SK-N-SH treated with all-trans-retinoic acid at 6 μM for 48 hours (cell line): Measurements from ENCODE around the gene STIL.

ENCODE experiments used
- ATAC-seq: fragments of 200-7000 bp; cut with Tn5 transposase; 3 replicates; pipeline ENCODE4 v1.9.1; 2020; ENCODE audit warnings: mild to moderate bottlenecking, moderate library complexity
- ARNTL ChIP-seq: fragments of 450-650 bp; formaldehyde crosslinking; IDR thresholded peaks from 2 replicates; pipeline ENCODE4 v1.5.0; 2020; ENCODE audit warnings: low read depth, mild to moderate bottlenecking, moderate library complexity, borderline replicate concordance
- BACH2 ChIP-seq: fragments of 250-450 bp; sonication (Bioruptor Pico); IDR thresholded peaks from 2 replicates; pipeline ENCODE4 v1.9.0; 2021; ENCODE audit warnings: mild to moderate bottlenecking, borderline replicate concordance
- GLIS3 ChIP-seq: fragments of 250-450 bp; sonication (Bioruptor Pico); IDR thresholded peaks from 2 replicates; pipeline ENCODE4 v1.5.0; 2020; ENCODE audit warnings: mild to moderate bottlenecking, moderate library complexity
- ISL1 ChIP-seq: fragments of 250-450 bp; sonication (Bioruptor Pico); IDR thresholded peaks from 2 replicates; pipeline ENCODE4 v2.1.2; 2022; ENCODE audit warnings: mild to moderate bottlenecking, moderate library complexity
- OSR1 ChIP-seq: fragments of 250-450 bp; sonication (Bioruptor Pico); IDR thresholded peaks from 2 replicates; pipeline ENCODE4 v1.8.0; 2022; ENCODE audit warnings: moderate library complexity, mild to moderate bottlenecking, inconsistent platforms
- PPARA ChIP-seq: fragments of 250-450 bp; sonication (Bioruptor Pico); IDR thresholded peaks from 2 replicates; pipeline ENCODE4 v1.5.0; 2020; ENCODE audit warnings: mild to moderate bottlenecking, borderline replicate concordance
- RARB ChIP-seq: fragments of 250-450 bp; sonication (Bioruptor Pico); IDR thresholded peaks from 2 replicates; pipeline ENCODE4 v1.8.0; 2021; ENCODE audit warnings: mild to moderate bottlenecking, moderate library complexity
- TCF4 ChIP-seq: fragments of 250-450 bp; sonication (Bioruptor Pico); IDR thresholded peaks from 2 replicates; pipeline ENCODE4 v1.8.0; 2021; ENCODE audit warnings: mild to moderate bottlenecking, moderate library complexity, borderline replicate concordance
- ZC3H10 ChIP-seq: fragments of 250-450 bp; sonication (Bioruptor Pico); IDR thresholded peaks from 2 replicates; pipeline ENCODE4 v1.5.1; 2021; ENCODE audit warnings: mild to moderate bottlenecking, moderate library complexity
- ZFP30 ChIP-seq: fragments of 450-650 bp; formaldehyde crosslinking; IDR thresholded peaks from 2 replicates; pipeline ENCODE4 v1.5.0; 2022; ENCODE audit warnings: mild to moderate bottlenecking, moderate library complexity
- ZNF565 ChIP-seq: fragments of 450-650 bp; formaldehyde crosslinking; conservative IDR thresholded peaks from 2 replicates; pipeline ENCODE4 v1.5.0; 2020; ENCODE audit warnings: low read depth, mild to moderate bottlenecking, moderate library complexity
- ZNF8 ChIP-seq: fragments of 450-650 bp; formaldehyde crosslinking; IDR thresholded peaks from 2 replicates; pipeline ENCODE4 v1.5.0; 2020; ENCODE audit warnings: mild to moderate bottlenecking, moderate library complexity
- TF ChIP-seq, protein P1 (sequence below): fragments of 250-450 bp; sonication (Bioruptor Pico); IDR thresholded peaks from 2 replicates; pipeline ENCODE4 v1.8.0; 2020; ENCODE audit warnings: mild to moderate bottlenecking, moderate library complexity, borderline replicate concordance
- TF ChIP-seq, protein P2 (sequence below): fragments of 250-450 bp; sonication (Bioruptor Pico); IDR thresholded peaks from 2 replicates; pipeline ENCODE4 v1.5.0; 2020; ENCODE audit warnings: mild to moderate bottlenecking, moderate library complexity
- TF ChIP-seq, protein P3 (sequence below): fragments of 250-450 bp; sonication (Bioruptor Pico); IDR thresholded peaks from 2 replicates; pipeline ENCODE4 v1.5.1; 2020; ENCODE audit warnings: low read depth, mild to moderate bottlenecking, moderate library complexity
- TF ChIP-seq, protein P4 (sequence below): fragments of 250-450 bp; sonication (Bioruptor Pico); IDR thresholded peaks from 2 replicates; pipeline ENCODE4 v1.5.1; 2021; ENCODE audit warnings: mild to moderate bottlenecking, moderate library complexity

STIL gene

DNA sequence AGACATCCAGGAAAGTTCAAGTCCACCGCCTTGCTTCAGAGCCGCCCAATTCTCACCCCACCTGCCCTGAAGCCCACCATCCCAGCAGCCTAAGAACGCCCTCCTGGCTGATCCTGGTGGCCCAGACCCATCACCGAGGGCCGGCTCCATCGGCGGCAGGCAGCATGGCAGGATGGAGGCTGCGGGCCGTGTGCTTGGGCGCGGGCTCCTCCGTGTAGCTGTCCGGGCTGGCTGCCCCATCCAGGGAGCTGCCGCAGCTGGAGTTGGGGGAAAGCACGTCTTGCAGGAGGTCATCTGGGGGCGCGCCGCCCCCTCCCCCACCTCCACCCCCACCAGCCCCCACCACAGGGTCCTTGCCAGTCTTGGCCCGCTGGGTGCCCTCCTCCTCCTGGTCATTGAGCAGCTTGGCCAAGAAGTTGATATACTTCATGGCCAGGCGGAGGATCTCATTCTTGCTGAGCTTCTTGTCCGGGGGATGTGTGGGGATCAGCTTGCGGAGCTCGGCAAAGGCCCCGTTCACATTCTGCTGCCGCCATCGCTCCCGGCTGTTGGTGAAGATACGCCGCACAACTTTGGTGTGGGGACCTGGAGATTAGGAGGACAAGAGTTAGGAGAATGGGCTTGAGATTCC is 94.2 kb downstream of the STIL start (continued):
- TF ChIP-seq, protein P1, sequence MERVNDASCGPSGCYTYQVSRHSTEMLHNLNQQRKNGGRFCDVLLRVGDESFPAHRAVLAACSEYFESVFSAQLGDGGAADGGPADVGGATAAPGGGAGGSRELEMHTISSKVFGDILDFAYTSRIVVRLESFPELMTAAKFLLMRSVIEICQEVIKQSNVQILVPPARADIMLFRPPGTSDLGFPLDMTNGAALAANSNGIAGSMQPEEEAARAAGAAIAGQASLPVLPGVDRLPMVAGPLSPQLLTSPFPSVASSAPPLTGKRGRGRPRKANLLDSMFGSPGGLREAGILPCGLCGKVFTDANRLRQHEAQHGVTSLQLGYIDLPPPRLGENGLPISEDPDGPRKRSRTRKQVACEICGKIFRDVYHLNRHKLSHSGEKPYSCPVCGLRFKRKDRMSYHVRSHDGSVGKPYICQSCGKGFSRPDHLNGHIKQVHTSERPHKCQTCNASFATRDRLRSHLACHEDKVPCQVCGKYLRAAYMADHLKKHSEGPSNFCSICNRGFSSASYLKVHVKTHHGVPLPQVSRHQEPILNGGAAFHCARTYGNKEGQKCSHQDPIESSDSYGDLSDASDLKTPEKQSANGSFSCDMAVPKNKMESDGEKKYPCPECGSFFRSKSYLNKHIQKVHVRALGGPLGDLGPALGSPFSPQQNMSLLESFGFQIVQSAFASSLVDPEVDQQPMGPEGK (CRISPR knock-in tag) = no peak

DNA sequence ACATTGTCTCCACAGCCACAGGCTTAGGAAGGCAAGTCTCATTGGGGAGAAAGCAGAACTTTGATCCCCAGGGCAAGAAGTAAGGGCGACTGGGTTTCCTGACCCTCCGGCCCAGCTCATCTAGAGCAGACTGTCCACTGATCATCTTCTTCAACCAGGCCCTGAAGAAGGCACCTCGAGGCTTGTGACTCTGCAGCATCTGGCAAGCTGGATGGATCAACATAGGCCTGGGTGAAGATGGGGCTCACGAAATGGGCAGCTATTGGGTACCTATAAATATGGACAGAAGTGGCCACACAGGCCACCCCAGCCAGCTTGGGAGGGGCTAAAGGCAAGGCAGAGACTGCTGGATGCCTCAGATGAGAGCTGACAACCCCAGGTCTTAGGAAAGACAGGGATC is 94.9 kb downstream of the STIL start:
- ATAC-seq = no peak
- TF ChIP-seq ISL1 (CRISPR knock-in tag) = no peak
- TF ChIP-seq, protein P2, sequence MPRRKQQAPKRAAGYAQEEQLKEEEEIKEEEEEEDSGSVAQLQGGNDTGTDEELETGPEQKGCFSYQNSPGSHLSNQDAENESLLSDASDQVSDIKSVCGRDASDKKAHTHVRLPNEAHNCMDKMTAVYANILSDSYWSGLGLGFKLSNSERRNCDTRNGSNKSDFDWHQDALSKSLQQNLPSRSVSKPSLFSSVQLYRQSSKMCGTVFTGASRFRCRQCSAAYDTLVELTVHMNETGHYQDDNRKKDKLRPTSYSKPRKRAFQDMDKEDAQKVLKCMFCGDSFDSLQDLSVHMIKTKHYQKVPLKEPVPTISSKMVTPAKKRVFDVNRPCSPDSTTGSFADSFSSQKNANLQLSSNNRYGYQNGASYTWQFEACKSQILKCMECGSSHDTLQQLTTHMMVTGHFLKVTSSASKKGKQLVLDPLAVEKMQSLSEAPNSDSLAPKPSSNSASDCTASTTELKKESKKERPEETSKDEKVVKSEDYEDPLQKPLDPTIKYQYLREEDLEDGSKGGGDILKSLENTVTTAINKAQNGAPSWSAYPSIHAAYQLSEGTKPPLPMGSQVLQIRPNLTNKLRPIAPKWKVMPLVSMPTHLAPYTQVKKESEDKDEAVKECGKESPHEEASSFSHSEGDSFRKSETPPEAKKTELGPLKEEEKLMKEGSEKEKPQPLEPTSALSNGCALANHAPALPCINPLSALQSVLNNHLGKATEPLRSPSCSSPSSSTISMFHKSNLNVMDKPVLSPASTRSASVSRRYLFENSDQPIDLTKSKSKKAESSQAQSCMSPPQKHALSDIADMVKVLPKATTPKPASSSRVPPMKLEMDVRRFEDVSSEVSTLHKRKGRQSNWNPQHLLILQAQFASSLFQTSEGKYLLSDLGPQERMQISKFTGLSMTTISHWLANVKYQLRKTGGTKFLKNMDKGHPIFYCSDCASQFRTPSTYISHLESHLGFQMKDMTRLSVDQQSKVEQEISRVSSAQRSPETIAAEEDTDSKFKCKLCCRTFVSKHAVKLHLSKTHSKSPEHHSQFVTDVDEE (CRISPR knock-in tag) = no peak
- TF ChIP-seq, protein P3, sequence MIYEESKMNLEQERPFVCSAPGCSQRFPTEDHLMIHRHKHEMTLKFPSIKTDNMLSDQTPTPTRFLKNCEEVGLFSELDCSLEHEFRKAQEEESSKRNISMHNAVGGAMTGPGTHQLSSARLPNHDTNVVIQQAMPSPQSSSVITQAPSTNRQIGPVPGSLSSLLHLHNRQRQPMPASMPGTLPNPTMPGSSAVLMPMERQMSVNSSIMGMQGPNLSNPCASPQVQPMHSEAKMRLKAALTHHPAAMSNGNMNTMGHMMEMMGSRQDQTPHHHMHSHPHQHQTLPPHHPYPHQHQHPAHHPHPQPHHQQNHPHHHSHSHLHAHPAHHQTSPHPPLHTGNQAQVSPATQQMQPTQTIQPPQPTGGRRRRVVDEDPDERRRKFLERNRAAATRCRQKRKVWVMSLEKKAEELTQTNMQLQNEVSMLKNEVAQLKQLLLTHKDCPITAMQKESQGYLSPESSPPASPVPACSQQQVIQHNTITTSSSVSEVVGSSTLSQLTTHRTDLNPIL = no peak
- TF ChIP-seq ZC3H10 = no peak
- no peak for TF ChIP-seq TCF4
- no peak for TF ChIP-seq GLIS3 (CRISPR knock-in tag)
- no peak for TF ChIP-seq ZNF565
- no peak for TF ChIP-seq RARB (CRISPR knock-in tag)
- TF ChIP-seq ZNF8 = no peak
- TF ChIP-seq, protein P1 (CRISPR knock-in tag) = no peak
- TF ChIP-seq ZFP30 = no peak
- TF ChIP-seq OSR1 (CRISPR knock-in tag) = no peak
- no peak for TF ChIP-seq BACH2 (CRISPR knock-in tag)
- no peak for TF ChIP-seq PPARA (CRISPR knock-in tag)

DNA sequence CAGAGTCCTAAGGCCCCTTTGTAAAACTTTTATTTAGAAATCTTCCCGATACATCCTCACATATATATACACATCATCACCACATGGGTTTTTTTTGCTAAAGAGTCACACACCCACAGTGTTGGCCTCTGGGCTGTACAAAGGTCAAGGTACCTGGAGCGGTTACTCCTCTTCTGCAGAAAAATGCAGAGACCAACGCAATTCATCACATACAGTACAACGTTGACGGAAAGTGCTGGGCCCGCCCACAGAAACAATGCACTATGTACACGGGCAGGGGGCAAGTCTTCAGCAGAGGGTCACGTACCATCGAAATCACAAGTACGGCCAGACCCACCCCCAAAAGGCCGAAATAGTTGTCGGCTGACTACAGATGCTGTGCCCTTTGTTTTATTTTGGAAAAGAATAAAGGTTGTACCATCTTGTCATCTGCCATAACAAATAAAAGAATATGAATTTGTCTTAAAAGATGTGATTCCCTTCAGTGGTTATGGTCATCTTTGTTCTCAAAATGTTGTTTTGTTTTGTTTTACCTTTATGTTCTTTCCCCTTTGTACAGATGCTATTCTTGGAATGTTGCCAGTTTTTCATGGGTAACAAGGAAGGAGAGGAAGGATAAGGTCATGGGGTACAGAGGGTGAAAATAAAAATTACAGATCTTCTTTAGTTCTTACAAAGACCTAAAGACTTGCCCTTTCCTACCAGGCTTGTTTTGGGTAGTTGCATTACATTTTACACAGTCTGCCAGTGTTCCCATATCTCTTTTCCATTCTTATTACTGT is 97.5 kb downstream of the STIL start:
- ATAC-seq = no peak
- TF ChIP-seq, protein P4, sequence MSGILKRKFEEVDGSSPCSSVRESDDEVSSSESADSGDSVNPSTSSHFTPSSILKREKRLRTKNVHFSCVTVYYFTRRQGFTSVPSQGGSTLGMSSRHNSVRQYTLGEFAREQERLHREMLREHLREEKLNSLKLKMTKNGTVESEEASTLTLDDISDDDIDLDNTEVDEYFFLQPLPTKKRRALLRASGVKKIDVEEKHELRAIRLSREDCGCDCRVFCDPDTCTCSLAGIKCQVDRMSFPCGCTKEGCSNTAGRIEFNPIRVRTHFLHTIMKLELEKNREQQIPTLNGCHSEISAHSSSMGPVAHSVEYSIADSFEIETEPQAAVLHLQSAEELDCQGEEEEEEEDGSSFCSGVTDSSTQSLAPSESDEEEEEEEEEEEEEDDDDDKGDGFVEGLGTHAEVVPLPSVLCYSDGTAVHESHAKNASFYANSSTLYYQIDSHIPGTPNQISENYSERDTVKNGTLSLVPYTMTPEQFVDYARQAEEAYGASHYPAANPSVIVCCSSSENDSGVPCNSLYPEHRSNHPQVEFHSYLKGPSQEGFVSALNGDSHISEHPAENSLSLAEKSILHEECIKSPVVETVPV (CRISPR knock-in tag) = no peak
- TF ChIP-seq ARNTL = no peak

DNA sequence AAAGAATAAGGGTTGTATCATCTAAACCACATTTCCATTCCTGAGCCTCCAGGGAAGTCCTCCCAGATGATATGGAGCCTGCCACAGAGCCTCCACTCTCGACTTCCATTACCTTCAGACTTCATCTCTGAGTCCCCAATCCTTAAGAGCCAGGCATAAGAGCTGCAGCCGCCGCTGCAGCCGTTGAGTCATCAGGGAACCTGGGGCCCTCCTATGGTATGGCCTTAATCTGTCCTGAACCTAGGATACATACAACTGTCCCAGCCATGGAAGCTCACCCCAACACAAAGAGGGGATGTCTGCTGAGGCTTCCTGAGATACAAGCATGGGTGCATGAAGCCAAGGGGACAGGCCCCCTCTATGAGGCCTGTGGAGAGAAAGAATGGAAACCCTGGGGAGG is 98.2 kb downstream of the STIL start:
- ATAC-seq = no peak
- TF ChIP-seq, protein P1 (CRISPR knock-in tag) = no peak
- TF ChIP-seq, protein P4 (CRISPR knock-in tag) = no peak
